Neural progenitor cell (in vitro differentiated cells): ENCODE data around the gene LRRC28.

Source experiments
- CTCF ChIP-seq: fragments of 200-600 bp; sonication (generic); IDR thresholded peaks from 2 replicates; pipeline ENCODE4 v1.5.1; 2017; ENCODE audit warnings: antibody characterized with exemption, mild to moderate bottlenecking
- EZH2 ChIP-seq: fragments of 200-600 bp; sonication (generic); IDR thresholded peaks from 2 replicates; pipeline ENCODE4 v1.6.1; 2017; ENCODE audit warnings: antibody characterized with exemption, mild to moderate bottlenecking, moderate library complexity
- EZH2phosphoT487 ChIP-seq: fragments of 200-600 bp; sonication (generic); IDR thresholded peaks from 2 replicates; pipeline ENCODE4 v1.6.1; 2017; ENCODE audit warnings: antibody characterized with exemption

GRCh38 chr15:99209326-99209725, 42.0 kb upstream of the LRRC28 start:
- TF ChIP-seq CTCF (no peak), EZH2 (no peak), EZH2phosphoT487 (no peak)
